Forelimb muscle (tissue), 1 donor: ENCODE results near the gene CES4A. TPM values are rescaled to one million over a fixed set of nuclear protein-coding genes. Genes with fewer than 3 reads are reported as not detected.

Experiments used
- DNase-seq: peaks from one replicate; pipeline ENCODE4 v3.0.0-alpha.2; 2013; ENCODE audit warnings: low read depth
- polyA plus RNA-seq: library from polyadenylated mRNA; unstranded; fragments of 120-200 nt; gene quantifications from one replicate; pipeline ENCODE4 v1.2.1, GENCODE V29; 2013; ENCODE audit not compliant: insufficient read length

CES4A gene
- polyA plus RNA-seq, 1 donor: 3.4 TPM

- DNase-seq: no peak
Observed at GRCh38 chr16:67050796-67051195, 62.4 kb downstream of the CES4A start.

- DNase-seq: no peak
Observed at GRCh38 chr16:67052399-67052798, 64.0 kb downstream of the CES4A start.

GRCh38 chr16:67053767-67054334, 65.5 kb downstream of the CES4A start:
- DNase-seq: no peak

GRCh38 chr16:67054901-67055300, 66.5 kb downstream of the CES4A start:
- no peak for DNase-seq

GRCh38 chr16:67055712-67056487, 67.5 kb downstream of the CES4A start:
- DNase-seq: no peak

Other genes with a start within 250 kb of the CES4A start
- 84.0 TPM for gene DYNC1LI2, start 237.0 kb upstream of the CES4A start, polyA plus RNA-seq
- not detected for gene TERB1, start 187.0 kb upstream of the CES4A start, polyA plus RNA-seq
- 42.4 TPM for gene NAE1, start 157.6 kb upstream of the CES4A start, polyA plus RNA-seq
- gene CA7, start 144.2 kb upstream of the CES4A start, polyA plus RNA-seq: not detected
- 3.3 TPM for gene PDP2, start 108.1 kb upstream of the CES4A start, polyA plus RNA-seq
- gene CDH16, start 69.7 kb upstream of the CES4A start, polyA plus RNA-seq: not detected
- 4.9 TPM for gene RRAD, start 63.1 kb upstream of the CES4A start, polyA plus RNA-seq
- gene CIAO2B, start 54.2 kb upstream of the CES4A start, polyA plus RNA-seq: 89.6 TPM
- 26.3 TPM for gene CES2, start 53.1 kb upstream of the CES4A start, polyA plus RNA-seq
- 0.40 TPM for gene CES3, start 27.3 kb upstream of the CES4A start, polyA plus RNA-seq
- 42.5 TPM for gene CBFB, start 40.6 kb downstream of the CES4A start, polyA plus RNA-seq
- 18.4 TPM for gene PHAF1, start 121.4 kb downstream of the CES4A start, polyA plus RNA-seq
- 9.7 TPM for gene B3GNT9, start 162.4 kb downstream of the CES4A start, polyA plus RNA-seq
- 4.4 TPM for gene TRADD, start 171.3 kb downstream of the CES4A start, polyA plus RNA-seq
- gene FBXL8, start 171.4 kb downstream of the CES4A start, polyA plus RNA-seq: 3.6 TPM
- 3.5 TPM for gene HSF4, start 176.2 kb downstream of the CES4A start, polyA plus RNA-seq
- 34.4 TPM for gene NOL3, start 181.9 kb downstream of the CES4A start, polyA plus RNA-seq
- 18.8 TPM for gene MATCAP1, start 195.4 kb downstream of the CES4A start, polyA plus RNA-seq
- gene EXOC3L1, start 201.5 kb downstream of the CES4A start, polyA plus RNA-seq: 12.9 TPM
- gene E2F4, start 203.6 kb downstream of the CES4A start, polyA plus RNA-seq: 40.5 TPM
- 1.1 TPM for gene ELMO3, start 210.5 kb downstream of the CES4A start, polyA plus RNA-seq
- 18.6 TPM for gene TMEM208, start 238.5 kb downstream of the CES4A start, polyA plus RNA-seq